Progenitor cell of endocrine pancreas (in vitro differentiated cells): ENCODE data around the gene PHF21A. TPM values are rescaled to one million over a fixed set of nuclear protein-coding genes. Genes with fewer than 3 reads are reported as not detected.

Experiments
- DNase-seq: peaks from one replicate; pipeline ENCODE4 v3.0.0; 2021; ENCODE audit warnings: low spot score; ENCODE audit not compliant: unreplicated experiment
- H3K27ac Mint-ChIP-seq: 2 replicates; pipeline ENCODE4 v1.8.0; 2021; ENCODE audit warnings: mild to moderate bottlenecking, moderate library complexity, mixed read lengths
- H3K27me3 Mint-ChIP-seq: 2 replicates; pipeline ENCODE4 v1.8.0; 2021; ENCODE audit warnings: mixed read lengths
- H3K36me3 Mint-ChIP-seq: 2 replicates; pipeline ENCODE4 v1.8.0; 2022; ENCODE audit warnings: mixed read lengths; ENCODE audit not compliant: insufficient read depth
- H3K4me1 Mint-ChIP-seq: 2 replicates; pipeline ENCODE4 v1.8.0; 2021; ENCODE audit warnings: low read depth, mixed read lengths
- H3K4me3 Mint-ChIP-seq: 2 replicates; pipeline ENCODE4 v1.8.0; 2021; ENCODE audit warnings: low read depth, mild to moderate bottlenecking, moderate library complexity, mixed read lengths
- H3K9me3 Mint-ChIP-seq: 2 replicates; pipeline ENCODE4 v1.8.0; 2021; ENCODE audit warnings: low read depth, mixed read lengths
- CTCF ChIP-seq: fragments of 200-600 bp; sonication (generic); IDR thresholded peaks from one replicate; pipeline ENCODE4 v1.5.0; 2021; ENCODE audit warnings: antibody characterized with exemption, mild to moderate bottlenecking; ENCODE audit not compliant: unreplicated experiment
- total RNA-seq: library from RNA; stranded (reverse); gene quantifications from 2 replicates; pipeline ENCODE4 v1.2.1, GENCODE V29; 2021

PHF21A gene
- total RNA-seq, 1 donor from 2014 or later = 70.1 TPM

DNA sequence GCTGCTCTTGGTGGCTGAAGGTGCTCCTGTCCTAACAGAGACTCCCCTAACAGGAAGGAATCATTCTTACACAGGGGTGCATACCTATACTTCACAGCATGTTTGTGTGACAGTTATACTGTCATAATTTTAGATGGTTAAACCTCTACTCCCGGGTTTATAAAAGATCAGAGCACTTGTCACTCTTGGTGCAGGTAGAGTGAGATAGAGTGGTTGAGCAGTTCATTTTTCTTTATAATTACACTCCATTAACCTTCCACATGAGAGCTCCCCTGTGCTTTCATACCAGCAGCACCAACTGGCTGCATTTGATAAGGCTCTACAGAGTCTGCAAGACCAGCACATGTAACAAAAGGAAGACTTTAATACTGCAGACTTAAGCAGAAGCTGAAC lies 125.9 kb downstream of the PHF21A start:
- H3K4me3 Mint-ChIP-seq = no peak overlapping the region
- TF ChIP-seq CTCF = no peak
- H3K36me3 Mint-ChIP-seq = no peaks in the 10 kb centered on the region
- H3K27ac Mint-ChIP-seq = no peak overlapping the region
- DNase-seq = no peak
- H3K27me3 Mint-ChIP-seq = no peaks in the 10 kb centered on the region
- H3K9me3 Mint-ChIP-seq = no peaks in the 10 kb centered on the region
- peaks cover 26% of the 10 kb centered on the region for H3K4me1 Mint-ChIP-seq

DNA sequence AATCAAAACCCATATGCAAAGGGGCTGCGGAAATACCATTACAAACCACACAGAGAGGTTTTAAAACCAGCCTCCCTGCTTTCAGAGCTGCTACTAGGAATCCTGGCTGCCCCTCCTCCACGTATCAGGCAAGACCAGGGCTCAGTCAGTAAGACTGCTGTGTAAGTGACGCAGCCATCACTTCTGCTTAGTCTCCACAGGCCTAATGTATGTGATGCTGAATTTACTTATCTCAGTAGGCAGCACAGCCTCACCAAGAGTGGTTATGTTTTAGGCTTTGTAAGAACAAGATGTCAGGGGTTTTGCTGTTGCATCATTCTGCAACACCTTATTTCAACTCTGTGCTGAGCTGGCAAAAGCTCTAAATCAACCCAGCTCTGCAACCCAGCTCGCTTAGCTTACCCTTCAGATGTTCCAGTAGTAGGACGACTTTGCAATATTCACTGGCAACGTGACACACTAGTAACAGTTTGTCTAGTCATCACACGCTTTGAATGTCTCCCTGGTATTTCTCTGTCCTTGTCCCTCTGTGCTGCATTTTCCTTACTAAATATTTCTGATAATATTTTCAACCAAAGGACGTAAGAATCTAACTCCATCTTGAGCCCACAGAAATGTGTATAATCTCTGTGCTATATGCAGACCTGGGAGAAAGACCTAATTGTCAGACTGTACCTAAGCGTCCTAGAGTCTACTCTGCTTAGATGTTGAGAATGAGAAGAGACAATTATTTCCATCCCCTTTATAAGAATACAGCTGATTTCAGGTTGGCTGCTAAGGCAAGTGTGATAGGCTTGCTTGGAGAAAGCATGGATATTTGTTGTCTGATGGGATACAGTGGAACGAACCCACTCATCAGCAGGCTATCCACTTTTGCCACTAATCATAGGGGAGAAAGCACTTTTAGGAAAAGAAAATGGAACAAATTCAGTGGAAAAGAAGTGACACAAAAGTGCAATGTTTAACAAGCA lies 126.6 kb downstream of the PHF21A start:
- H3K4me3 Mint-ChIP-seq = no peak overlapping the region
- H3K4me1 Mint-ChIP-seq = peaks cover 26% of the 10 kb centered on the region
- DNase-seq = no peak
- H3K36me3 Mint-ChIP-seq = no peaks in the 10 kb centered on the region
- H3K9me3 Mint-ChIP-seq = no peaks in the 10 kb centered on the region
- no peak for TF ChIP-seq CTCF
- H3K27ac Mint-ChIP-seq = no peak overlapping the region
- H3K27me3 Mint-ChIP-seq = no peaks in the 10 kb centered on the region

DNA sequence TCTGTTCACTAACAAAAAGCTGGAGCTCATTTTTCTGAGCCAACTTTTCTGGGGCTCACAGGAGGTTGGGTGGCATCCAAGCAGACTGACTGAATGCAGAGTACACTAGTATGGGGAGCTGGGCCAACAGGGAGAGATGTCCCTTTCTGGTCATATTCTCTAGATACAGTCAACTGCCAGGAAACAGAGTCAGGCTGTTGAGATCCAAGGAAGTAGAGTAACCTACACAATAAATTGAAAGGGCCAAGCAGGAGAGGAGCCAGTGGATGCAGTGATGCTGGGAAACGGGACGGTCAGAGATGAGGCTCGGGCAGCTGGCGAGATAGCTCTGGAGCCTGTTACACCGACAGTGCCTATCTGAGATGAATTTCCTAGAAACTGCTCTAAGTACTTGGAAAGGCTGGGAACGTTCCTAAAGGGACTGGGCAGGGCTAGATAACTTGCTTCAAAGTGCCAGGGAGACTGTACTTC lies 127.7 kb downstream of the PHF21A start:
- H3K36me3 Mint-ChIP-seq = no peaks in the 10 kb centered on the region
- no peak for TF ChIP-seq CTCF
- H3K27ac Mint-ChIP-seq = peak overlapping the region; percentile 70
- no peaks in the 10 kb centered on the region for H3K9me3 Mint-ChIP-seq
- no peak for DNase-seq
- H3K27me3 Mint-ChIP-seq = no peaks in the 10 kb centered on the region
- H3K4me1 Mint-ChIP-seq = peaks cover 32% of the 10 kb centered on the region
- no peak overlapping the region for H3K4me3 Mint-ChIP-seq

DNA sequence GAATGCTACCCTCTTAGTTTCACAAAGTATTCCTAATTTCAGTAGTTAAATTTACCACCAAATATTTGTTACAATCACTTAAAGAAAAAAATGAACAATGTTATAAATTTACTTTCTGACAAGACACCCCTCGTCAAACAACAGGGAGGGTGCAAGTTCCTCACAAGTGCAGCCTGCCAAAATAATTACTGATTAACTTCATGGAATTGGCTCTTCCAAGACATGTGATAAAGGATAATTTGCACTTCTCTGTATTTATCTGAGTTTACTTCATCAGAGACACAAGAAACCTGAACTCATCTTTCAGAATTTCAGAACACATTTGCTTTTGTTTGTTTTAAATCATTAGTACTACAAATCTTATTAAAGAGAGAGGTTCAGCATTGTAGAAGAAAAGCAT lies 132.3 kb downstream of the PHF21A start:
- no peaks in the 10 kb centered on the region for H3K27me3 Mint-ChIP-seq
- TF ChIP-seq CTCF = no peak
- H3K4me3 Mint-ChIP-seq = no peak overlapping the region
- H3K27ac Mint-ChIP-seq = peak overlapping the region; percentile 91
- H3K9me3 Mint-ChIP-seq = no peaks in the 10 kb centered on the region
- no peak for DNase-seq
- H3K36me3 Mint-ChIP-seq = no peaks in the 10 kb centered on the region
- H3K4me1 Mint-ChIP-seq = peaks cover 25% of the 10 kb centered on the region

- no peak for DNase-seq
- Mint-ChIP-seq H3K27me3 (no peaks in the 10 kb centered on the region), H3K36me3 (no peaks in the 10 kb centered on the region), H3K9me3 (no peaks in the 10 kb centered on the region), H3K4me3 (no peak overlapping the region), H3K4me1 (peaks cover 25% of the 10 kb centered on the region), H3K27ac (no peak overlapping the region)
- TF ChIP-seq CTCF = no peak
These were observed 136.0 kb downstream of the PHF21A start for GRCh38 chr11:45985212-45985611.
